IPS-20b (cell line): ENCODE data around the gene ZSCAN21.

Source experiments
- H3K27ac ChIP-seq: one replicate; pipeline ENCODE4 v1.5.1; 2013; ENCODE audit warnings: low read length
- H3K27me3 ChIP-seq: 2 replicates; pipeline ENCODE4 v1.6.1; 2013; ENCODE audit warnings: mild to moderate bottlenecking, low read length, inconsistent platforms; ENCODE audit not compliant: insufficient read depth
- H3K36me3 ChIP-seq: 2 replicates; pipeline ENCODE4 v1.6.1; 2013; ENCODE audit warnings: low read depth, mild to moderate bottlenecking, inconsistent platforms, low read length, moderate library complexity; ENCODE audit not compliant: insufficient read depth
- H3K4me1 ChIP-seq: 2 replicates; pipeline ENCODE4 v1.6.1; 2013; ENCODE audit warnings: mild to moderate bottlenecking, control low read depth, inconsistent platforms, low read length, moderate library complexity; ENCODE audit not compliant: insufficient read depth
- H3K4me3 ChIP-seq: 2 replicates; pipeline ENCODE4 v1.5.1; 2013; ENCODE audit warnings: mild to moderate bottlenecking, low read length, inconsistent platforms
- H3K9ac ChIP-seq: 2 replicates; pipeline ENCODE4 v1.6.1; 2013; ENCODE audit warnings: low read depth, mild to moderate bottlenecking, inconsistent platforms, low read length, moderate library complexity
- H3K9me3 ChIP-seq: 2 replicates; pipeline ENCODE4 v1.6.1; 2013; ENCODE audit warnings: mild to moderate bottlenecking, low read depth, low read length, inconsistent platforms; ENCODE audit not compliant: insufficient read depth

ZSCAN21 gene

DNA sequence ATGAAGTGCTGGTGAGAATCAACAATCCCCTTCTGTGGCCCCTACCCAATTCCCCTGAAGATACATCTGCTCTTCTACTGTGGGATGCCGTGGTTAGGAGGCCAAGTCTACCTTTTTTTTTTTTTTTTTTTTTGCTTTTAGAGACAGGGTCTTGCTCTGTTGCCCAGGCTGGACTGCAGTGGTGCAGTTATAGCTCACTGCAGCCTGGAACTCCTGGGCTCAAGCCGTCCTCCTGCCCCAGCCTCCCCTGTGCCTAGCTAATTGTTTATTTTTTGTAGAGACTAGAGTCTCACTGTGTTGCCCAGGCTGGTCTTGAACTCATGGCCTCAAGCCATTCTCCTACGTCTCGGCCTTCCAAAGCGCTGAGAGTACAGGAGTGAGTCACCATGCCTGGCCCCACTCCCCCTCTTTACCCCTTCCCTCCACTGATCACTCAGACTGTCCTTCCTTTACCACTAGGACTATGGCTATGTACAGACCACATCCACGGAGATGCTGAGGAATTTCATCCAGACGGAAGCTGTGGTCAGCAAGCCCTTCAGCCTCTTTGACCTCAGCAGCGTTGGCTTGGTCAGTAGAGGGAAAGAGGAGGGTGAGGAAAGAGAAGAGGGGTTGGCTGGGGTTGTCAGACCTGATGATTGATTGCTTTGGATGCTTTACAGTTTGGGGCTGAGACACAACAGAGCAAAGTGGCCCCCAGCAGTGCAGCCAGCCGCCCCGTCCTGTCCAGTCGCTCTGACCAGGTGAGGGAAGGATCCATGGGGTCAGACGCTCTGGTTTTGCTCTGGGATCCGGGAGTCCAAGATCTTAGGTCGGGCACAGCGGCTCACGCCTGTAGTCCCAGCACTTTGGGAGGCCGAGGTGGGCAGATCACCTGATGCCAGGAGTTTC lies 53.6 kb downstream of the ZSCAN21 start:
- Histone ChIP-seq H3K4me1 (0 out of 2 replicates have a peak, but pooled peaks cover 2% of the 10 kb centered on the region), H3K9me3 (no peaks in the 10 kb centered on the region), H3K27me3 (no peaks in the 10 kb centered on the region), H3K4me3 (peak overlapping the region; percentile 96; the same call in 1 of the 2 replicates), H3K9ac (peak overlapping the region; percentile 100; the same call in 1 of the 2 replicates), H3K27ac (no peak overlapping the region), H3K36me3 (peaks cover 66% of the 10 kb centered on the region)

DNA sequence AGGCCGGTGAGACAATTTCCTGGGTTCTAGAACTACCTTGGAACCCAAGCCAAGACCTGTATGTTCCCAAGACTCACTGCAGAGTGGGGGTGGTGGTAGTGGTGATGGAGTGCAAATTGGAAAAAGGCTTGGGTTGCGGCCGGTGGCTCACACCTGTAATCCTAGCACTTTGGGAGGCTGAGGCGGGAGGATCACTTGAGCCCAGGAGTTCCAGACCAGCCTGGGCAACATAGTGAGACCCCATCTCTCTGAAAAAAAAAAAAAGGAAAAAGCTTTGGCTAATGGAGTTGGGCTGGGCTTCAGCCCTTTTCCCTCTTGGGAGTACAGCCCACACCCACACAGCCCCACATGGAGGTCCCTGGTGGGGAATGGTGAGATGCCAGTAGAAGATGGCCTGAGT lies 56.0 kb downstream of the ZSCAN21 start:
- H3K36me3 ChIP-seq, result peaks cover 68% of the 10 kb centered on the region
- H3K27ac ChIP-seq, result no peak overlapping the region
- no peak overlapping the region for H3K4me3 ChIP-seq

GRCh38 chr7:100106633-100107032 lies 57.1 kb downstream of the ZSCAN21 start:
- no peaks in the 10 kb centered on the region for H3K9me3 ChIP-seq
- H3K4me1 ChIP-seq, result 0 out of 2 replicates have a peak, but pooled peaks cover 2% of the 10 kb centered on the region
- H3K4me3 ChIP-seq, result no peak overlapping the region
- no peaks in the 10 kb centered on the region for H3K27me3 ChIP-seq
- H3K9ac ChIP-seq, result no peak overlapping the region
- no peak overlapping the region for H3K27ac ChIP-seq
- peaks cover 79% of the 10 kb centered on the region for H3K36me3 ChIP-seq

More for the DNA sequence above, 56.0 kb downstream of the ZSCAN21 start:
- Histone ChIP-seq H3K27me3 (no peaks in the 10 kb centered on the region), H3K9ac (no peak overlapping the region), H3K9me3 (no peaks in the 10 kb centered on the region), H3K4me1 (0 out of 2 replicates have a peak, but pooled peaks cover 2% of the 10 kb centered on the region)

GRCh38 chr7:100107125-100107737 lies 57.7 kb downstream of the ZSCAN21 start:
- H3K36me3 ChIP-seq, result peaks cover 84% of the 10 kb centered on the region

GRCh38 chr7:100107890-100108289 lies 58.3 kb downstream of the ZSCAN21 start:
- Histone ChIP-seq H3K9me3 (no peaks in the 10 kb centered on the region), H3K9ac (no peak overlapping the region), H3K27ac (no peak overlapping the region), H3K4me1 (no peaks in the 10 kb centered on the region), H3K4me3 (no peak overlapping the region), H3K27me3 (no peaks in the 10 kb centered on the region), H3K36me3 (peaks cover 91% of the 10 kb centered on the region)

More at GRCh38 chr7:100107125-100107737, 57.7 kb downstream of the ZSCAN21 start:
- H3K27me3 ChIP-seq, result no peaks in the 10 kb centered on the region
- H3K9me3 ChIP-seq, result no peaks in the 10 kb centered on the region
- H3K4me1 ChIP-seq, result 0 out of 2 replicates have a peak, but pooled peaks cover 2% of the 10 kb centered on the region
- H3K4me3 ChIP-seq, result no peak overlapping the region
- H3K9ac ChIP-seq, result no peak overlapping the region
- H3K27ac ChIP-seq, result no peak overlapping the region

DNA sequence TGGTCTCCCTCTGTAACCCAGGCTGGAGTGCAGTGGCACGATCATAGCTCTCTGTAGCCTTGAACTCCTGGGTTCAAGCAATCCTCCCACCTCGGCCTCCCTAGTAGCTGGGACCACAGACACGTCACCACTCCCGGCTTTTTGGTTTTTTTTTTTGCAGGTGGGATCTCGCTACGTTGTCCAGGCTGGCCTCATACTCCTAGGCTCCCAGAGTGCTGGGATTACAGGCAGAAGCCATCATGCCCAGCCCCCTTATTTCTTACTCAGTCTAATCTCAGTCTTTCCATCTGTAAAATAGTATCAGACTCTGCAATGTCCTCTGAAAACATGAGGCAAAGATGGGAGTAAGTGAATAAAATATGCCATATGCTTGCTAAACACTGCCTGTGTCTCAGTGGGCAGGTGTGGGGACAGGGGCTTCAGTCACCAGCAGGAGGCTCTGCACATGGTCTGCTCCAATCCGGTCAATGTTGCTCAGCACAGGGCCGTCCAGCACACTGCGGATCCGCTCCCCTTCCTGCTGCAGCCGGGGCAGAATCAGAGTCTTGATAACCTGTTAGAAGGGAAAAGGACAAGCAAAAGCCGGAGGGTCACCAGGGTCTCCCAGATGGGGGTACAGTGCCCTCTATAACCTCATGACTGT lies 60.1 kb downstream of the ZSCAN21 start:
- Histone ChIP-seq H3K4me1 (no peaks in the 10 kb centered on the region), H3K36me3 (peaks cover 91% of the 10 kb centered on the region), H3K27me3 (no peaks in the 10 kb centered on the region), H3K27ac (no peak overlapping the region), H3K9me3 (no peaks in the 10 kb centered on the region), H3K9ac (no peak overlapping the region), H3K4me3 (no peak overlapping the region)

DNA sequence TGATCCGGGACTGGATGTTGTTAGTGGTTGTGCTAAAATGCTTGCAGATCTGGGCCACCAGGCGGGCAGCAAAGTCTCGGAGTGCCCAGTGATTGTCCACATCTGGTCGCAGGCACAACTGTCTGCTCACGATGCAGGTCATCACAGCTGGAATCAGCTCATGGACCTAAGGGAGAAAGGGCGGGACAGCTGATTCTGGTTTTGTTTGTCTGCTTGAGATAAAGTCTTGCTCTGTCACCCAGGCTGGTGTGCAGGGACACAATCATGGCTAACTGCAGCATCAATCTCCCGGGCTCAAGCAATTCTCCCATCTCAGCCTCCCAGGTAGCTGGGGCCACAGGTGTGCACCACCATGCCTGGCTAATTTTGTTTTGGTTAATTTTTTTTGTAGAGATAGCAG lies 61.6 kb downstream of the ZSCAN21 start:
- H3K36me3 ChIP-seq, result peaks cover 79% of the 10 kb centered on the region
- H3K4me3 ChIP-seq, result no peak overlapping the region
- no peaks in the 10 kb centered on the region for H3K9me3 ChIP-seq
- no peak overlapping the region for H3K27ac ChIP-seq
- H3K27me3 ChIP-seq, result no peaks in the 10 kb centered on the region
- no peak overlapping the region for H3K9ac ChIP-seq
- no peaks in the 10 kb centered on the region for H3K4me1 ChIP-seq

- H3K9ac ChIP-seq, result no peak overlapping the region
- H3K4me1 ChIP-seq, result no peaks in the 10 kb centered on the region
- peaks cover 74% of the 10 kb centered on the region for H3K36me3 ChIP-seq
- no peaks in the 10 kb centered on the region for H3K27me3 ChIP-seq
- no peak overlapping the region for H3K27ac ChIP-seq
- H3K9me3 ChIP-seq, result no peaks in the 10 kb centered on the region
- H3K4me3 ChIP-seq, result no peak overlapping the region
These were observed 62.3 kb downstream of the ZSCAN21 start for GRCh38 chr7:100111914-100112313.
